GM10266 (cell line): ENCODE data around the gene DAW1.

ENCODE experiments used
- DNase-seq: peaks from one replicate; pipeline ENCODE4 v3.0.0; 2012; ENCODE audit errors: extremely low spot score
- CTCF ChIP-seq: IDR thresholded peaks from 2 replicates; pipeline ENCODE4 v1.5.1; 2012; ENCODE audit warnings: mild to moderate bottlenecking, low read depth; ENCODE audit not compliant: control insufficient read depth, insufficient read depth; ENCODE audit errors: missing control alignments

DAW1 gene

GRCh38 chr2:227939271-227940027 lies 68.0 kb downstream of the DAW1 start:
- TF ChIP-seq CTCF: peak; percentile 57
- no peak for DNase-seq

- DNase-seq: peak; percentile 10
These were observed 70.6 kb downstream of the DAW1 start for GRCh38 chr2:227942021-227942420.

GRCh38 chr2:227942965-227943364 lies 71.5 kb downstream of the DAW1 start:
- no peak for TF ChIP-seq CTCF
- no peak for DNase-seq

More at GRCh38 chr2:227942021-227942420, 70.6 kb downstream of the DAW1 start:
- no peak for TF ChIP-seq CTCF

DNA sequence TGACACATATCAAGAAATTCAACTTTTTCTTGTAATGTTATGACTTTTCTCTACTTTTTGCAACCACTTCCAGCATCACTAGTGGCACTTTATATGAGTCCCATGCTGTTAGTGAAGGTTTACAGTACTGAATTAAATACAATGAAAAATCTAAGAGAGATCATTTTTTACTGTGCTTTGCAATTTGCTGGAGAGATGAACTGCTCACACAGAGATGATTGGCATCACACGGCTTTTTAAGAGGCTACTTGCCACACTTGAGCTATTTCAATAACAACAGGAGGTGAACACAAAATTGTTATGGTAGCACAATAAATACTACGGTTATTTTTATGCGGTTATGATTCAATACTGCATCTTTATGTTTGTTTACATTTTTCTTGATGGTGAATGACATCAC lies 88.9 kb downstream of the DAW1 start:
- no peak for DNase-seq
- TF ChIP-seq CTCF: no peak

- no peak for DNase-seq
- TF ChIP-seq CTCF: no peak
These were observed 100.3 kb downstream of the DAW1 start for GRCh38 chr2:227971619-227972230.

GRCh38 chr2:227973241-227973640 lies 101.8 kb downstream of the DAW1 start:
- no peak for DNase-seq
- TF ChIP-seq CTCF: no peak
